SK-N-SH (cell line): ENCODE results near the gene SMIM13. TPM values are rescaled to one million over a fixed set of nuclear protein-coding genes. Genes with fewer than 3 reads are reported as not detected.

ENCODE experiments used
- CTCF ChIA-PET: fragments of 300-600, 350-600 bp; formaldehyde crosslinking; extraction: SDS; loops from one replicate; lab custom pipeline; 2021; lab: Yijun Ruan, JAX
- POLR2A ChIA-PET: fragments of 350-600 bp; sonication (Branson Sonifier 250); formaldehyde crosslinking; extraction: SDS; loops from one replicate; lab custom pipeline; 2020; ENCODE audit warnings: antibody characterized with exemption, inconsistent platforms; lab: Yijun Ruan, JAX
- DNase-seq: peaks from one replicate; pipeline ENCODE4 v3.0.0; 2012
- H2AFZ ChIP-seq: fragments of 200-600 bp; sonication (generic); 2 replicates; pipeline ENCODE4 v1.8.1; 2016; ENCODE audit warnings: antibody characterized with exemption, mild to moderate bottlenecking, low read depth
- H3F3A ChIP-seq: fragments of 200-600 bp; sonication (generic); replicated peaks from 2 replicates; pipeline ENCODE3; 2016; ENCODE audit warnings: antibody characterized with exemption, mild to moderate bottlenecking; ENCODE audit not compliant: insufficient read depth
- H3K27ac ChIP-seq, 2 experiments: fragments of 200-500 bp in 1 of 2; fragments of 200-600 bp in 1 of 2; sonication (Bioruptor generic) in 1 of 2; sonication (generic), shearing (Covaris generic) in 1 of 2; 2 replicates each; pipeline versions ENCODE4 v1.5.1 to v1.6.1; 2014 to 2016; ENCODE audit warnings: low read depth in 2 of 2, inconsistent platforms in 1 of 2, low read length in 1 of 2, mild to moderate bottlenecking in 1 of 2, mixed read lengths in 1 of 2
- H3K27me3 ChIP-seq: fragments of 200-600 bp; sonication (generic), shearing (Covaris generic); 2 replicates; pipeline ENCODE4 v1.6.1; 2016; ENCODE audit warnings: mixed run types; ENCODE audit not compliant: insufficient read depth
- H3K36me3 ChIP-seq, 2 experiments: fragments of 200-500 bp in 1 of 2; fragments of 200-600 bp in 1 of 2; sonication (Bioruptor generic) in 1 of 2; sonication (generic) in 1 of 2; replicated peaks in 1 of 2; 2 replicates each; pipeline versions ENCODE3 to v1.5.1; 2014 to 2016; ENCODE audit warnings: low read length in 1 of 2, mild to moderate bottlenecking in 1 of 2; ENCODE audit not compliant: insufficient read depth in 2 of 2, control insufficient read depth in 1 of 2
- H3K4me1 ChIP-seq, 2 experiments: fragments of 200-500 bp in 1 of 2; fragments of 200-600 bp in 1 of 2; sonication (Bioruptor generic) in 1 of 2; sonication (generic), shearing (Covaris generic) in 1 of 2; 2 replicates each; pipeline versions ENCODE4 v1.5.1 to v1.6.1; 2014 to 2016; ENCODE audit warnings: low read depth in 1 of 2, low read length in 1 of 2, mixed run types in 1 of 2; ENCODE audit not compliant: insufficient read depth in 2 of 2, control insufficient read depth in 1 of 2
- H3K4me2 ChIP-seq: fragments of 200-600 bp; sonication (generic), shearing (Covaris generic); 2 replicates; pipeline ENCODE4 v1.6.1; 2017; ENCODE audit warnings: mixed run types
- H3K4me3 ChIP-seq, 2 experiments: fragments of 200-500 bp in 1 of 2; fragments of 200-600 bp in 1 of 2; sonication (Bioruptor generic) in 1 of 2; sonication (generic), shearing (Covaris generic) in 1 of 2; 2 replicates each; pipeline versions ENCODE4 v1.5.1 to v1.8.1; 2014 to 2016; ENCODE audit warnings: low read depth in 2 of 2, inconsistent platforms in 1 of 2, low read length in 1 of 2, mild to moderate bottlenecking in 1 of 2, mixed read lengths in 1 of 2, moderate library complexity in 1 of 2
- H3K79me2 ChIP-seq: fragments of 200-600 bp; sonication (generic); 2 replicates; pipeline ENCODE4 v1.8.1; 2017; ENCODE audit warnings: mild to moderate bottlenecking; ENCODE audit not compliant: insufficient read depth
- H3K9ac ChIP-seq: fragments of 200-600 bp; sonication (generic); 2 replicates; pipeline ENCODE4 v1.6.1; 2017; ENCODE audit warnings: mixed run types
- H3K9me2 ChIP-seq: fragments of 200-600 bp; sonication (generic); 2 replicates; pipeline ENCODE4 v1.6.1; 2017; ENCODE audit warnings: mixed run types
- H3K9me3 ChIP-seq: fragments of 200-600 bp; sonication (generic); 2 replicates; pipeline ENCODE4 v1.6.1; 2017; ENCODE audit warnings: mixed run types, mild to moderate bottlenecking, moderate library complexity
- H4K20me1 ChIP-seq: fragments of 200-600 bp; sonication (generic); 2 replicates; pipeline ENCODE4 v1.6.1; 2017; ENCODE audit warnings: mild to moderate bottlenecking, mixed run types; ENCODE audit not compliant: insufficient read depth
- ELF1 ChIP-seq: IDR thresholded peaks from 2 replicates; pipeline ENCODE4 v1.4.0; 2012
- EZH2phosphoT487 ChIP-seq: fragments of 200-600 bp; sonication (generic); IDR thresholded peaks from 2 replicates; pipeline ENCODE4 v1.6.1; 2017; ENCODE audit warnings: low read depth, mixed run types, mild to moderate bottlenecking, antibody characterized with exemption, moderate library complexity, borderline replicate concordance
- FOSL2 ChIP-seq: IDR thresholded peaks from 2 replicates; pipeline ENCODE4 v1.4.0; 2012; ENCODE audit warnings: low read depth, mild to moderate bottlenecking, moderate library complexity, borderline replicate concordance
- JUND ChIP-seq: IDR thresholded peaks from 2 replicates; pipeline ENCODE4 v1.4.0; 2012
- MAX ChIP-seq: IDR thresholded peaks from 2 replicates; pipeline ENCODE4 v1.4.0; 2012; ENCODE audit warnings: low read depth
- POLR2AphosphoS5 ChIP-seq: IDR thresholded peaks from 2 replicates; pipeline ENCODE4 v1.6.1; 2012; ENCODE audit warnings: low read depth, low read length
- RAD21 ChIP-seq: IDR thresholded peaks from 2 replicates; pipeline ENCODE4 v1.6.1; 2012; ENCODE audit warnings: mild to moderate bottlenecking, low read length
- REST ChIP-seq: IDR thresholded peaks from 2 replicates; pipeline ENCODE4 v1.6.1; 2012; ENCODE audit warnings: mild to moderate bottlenecking, low read depth, low read length, moderate library complexity
- RFX5 ChIP-seq: IDR thresholded peaks from 2 replicates; pipeline ENCODE4 v1.6.1; 2012; ENCODE audit warnings: mild to moderate bottlenecking, improper control_type of control experiment, low read length
- TAF1 ChIP-seq: IDR thresholded peaks from 2 replicates; pipeline ENCODE4 v1.6.1; 2012; ENCODE audit warnings: low read depth, mild to moderate bottlenecking, low read length, moderate library complexity, borderline replicate concordance
- TCF12 ChIP-seq: IDR thresholded peaks from 2 replicates; pipeline ENCODE4 v1.4.0; 2012
- TEAD4 ChIP-seq: IDR thresholded peaks from 2 replicates; pipeline ENCODE4 v1.4.0; 2012; ENCODE audit warnings: mild to moderate bottlenecking, borderline replicate concordance; ENCODE audit not compliant: insufficient read depth
- USF2 ChIP-seq: fragments of 150-350 bp; IDR thresholded peaks from 2 replicates; pipeline ENCODE4 v1.6.1; 2017; ENCODE audit warnings: antibody characterized with exemption, low read length, low read depth, borderline replicate concordance
- YY1 ChIP-seq: IDR thresholded peaks from 2 replicates; pipeline ENCODE4 v1.4.0; 2012; ENCODE audit warnings: low read depth, mild to moderate bottlenecking
- ZBTB33 ChIP-seq: IDR thresholded peaks from 2 replicates; pipeline ENCODE4 v1.4.0; 2012; ENCODE audit warnings: low read depth, borderline replicate concordance
- WGBS: methylation state at CpG from one replicate; pipeline ENCODE4 v1.1.6; 2017; ENCODE audit warnings: low lambda C conversion rate; 5-methylcytosine and 5-hydroxymethylcytosine counted together
- polyA plus RNA-seq, 3 experiments: library from polyadenylated mRNA; depleted of rRNA; stranded (reverse); fragments of >200 nt; gene quantifications; 2 replicates each; pipeline ENCODE4 v1.2.3, GENCODE V29; 2012

The SMIM13 gene
- polyA plus RNA-seq, 1 of the 3 experiments (the other 2 are of a cell fraction), result 2.1 TPM

- no peaks in the 10 kb centered on the region for H3K9me3 ChIP-seq
- 0 out of 2 replicates have a peak, but pooled peaks have one; percentile 25 for TF ChIP-seq TCF12
- TF ChIP-seq JUND, result no peak
- no peak for TF ChIP-seq EZH2phosphoT487
- no peak for TF ChIP-seq FOSL2
- TF ChIP-seq, all 33 proteins: peak for 1
- no peak overlapping the region for H3K9ac ChIP-seq
- H3K4me2 ChIP-seq, result no peak overlapping the region
- H3K36me3 ChIP-seq, result peaks cover 15 to 17% of the 10 kb centered on the region in 2 experiments
- 84% methylated on average over 6 of the region's 6 CpGs for WGBS
- peaks cover 23% of the 10 kb centered on the region; the same call in 1 of the 2 replicates for H3K79me2 ChIP-seq
- peaks cover 9 to 14% of the 10 kb centered on the region in 2 experiments; a peak in 3 of 4 replicates for H3K4me1 ChIP-seq
- H3K27ac ChIP-seq, result no peak overlapping the region
- no peaks in the 10 kb centered on the region for H3K9me2 ChIP-seq
- H3F3A ChIP-seq, result peaks cover 5% of the 10 kb centered on the region
- no peaks in the 10 kb centered on the region for H4K20me1 ChIP-seq
- ChIA-PET CTCF (interaction anchor here (0.6 to 3.3 kb wide), 3 partner anchors 12 to 364 kb away, joined by 3 to 17 read pairs (median 3); no protein-coding TSS in a partner anchor), POLR2A (no interaction called here)
- H2AFZ ChIP-seq, result no peak overlapping the region
- no peak overlapping the region for H3K4me3 ChIP-seq
- no peak for DNase-seq
- H3K27me3 ChIP-seq, result no peaks in the 10 kb centered on the region
Observed at GRCh38 chr6:11132194-11132888, 38.7 kb downstream of the SMIM13 start.

- ChIA-PET CTCF (interaction anchor here (0.7 to 1.0 kb wide), 2 partner anchors 363 to 427 kb away, joined by 3 to 4 read pairs; no protein-coding TSS in a partner anchor), POLR2A (no interaction called here)
- Histone ChIP-seq H3K9ac (no peak overlapping the region), H3K4me2 (no peak overlapping the region), H2AFZ (no peak overlapping the region), H3K27me3 (no peaks in the 10 kb centered on the region), H4K20me1 (no peaks in the 10 kb centered on the region), H3F3A (peaks cover 9% of the 10 kb centered on the region), H3K9me3 (no peaks in the 10 kb centered on the region), H3K9me2 (no peaks in the 10 kb centered on the region), H3K79me2 (peaks cover 16% of the 10 kb centered on the region; the same call in 1 of the 2 replicates), H3K27ac (no peak overlapping the region), H3K4me1 (peaks cover 5 to 17% of the 10 kb centered on the region in 2 experiments; a peak in 3 of 4 replicates), H3K36me3 (peaks cover 17 to 18% of the 10 kb centered on the region in 2 experiments), H3K4me3 (no peak overlapping the region)
- 94% methylated on average over 5 of the region's 5 CpGs for WGBS
- DNase-seq, result no peak
- TF ChIP-seq ZBTB33 (no peak), ELF1 (no peak), RFX5 (no peak), TAF1 (no peak), TEAD4 (no peak), EZH2phosphoT487 (no peak), POLR2AphosphoS5 (no peak), REST (no peak), RAD21 (no peak), USF2 (no peak), MAX (no peak), YY1 (no peak)
Observed at GRCh38 chr6:11133281-11133680, 39.6 kb downstream of the SMIM13 start.
